ENCODE data around the gene SEMA3F. TPM values are rescaled to one million over a fixed set of nuclear protein-coding genes. Genes with fewer than 3 reads are reported as not detected.
A peak's percentile ranks its signal among the peaks of the same experiment; 100 is the strongest.
"Not testable (repeated sequence)": the region's sequence is repeated elsewhere in the genome, so short reads cannot be mapped to it uniquely, and the experiment has no call there.

SEMA3F gene
- total and polyA plus RNA-seq, 8 donors = 1.4 to 8.8 (median 4.9) TPM

DNA sequence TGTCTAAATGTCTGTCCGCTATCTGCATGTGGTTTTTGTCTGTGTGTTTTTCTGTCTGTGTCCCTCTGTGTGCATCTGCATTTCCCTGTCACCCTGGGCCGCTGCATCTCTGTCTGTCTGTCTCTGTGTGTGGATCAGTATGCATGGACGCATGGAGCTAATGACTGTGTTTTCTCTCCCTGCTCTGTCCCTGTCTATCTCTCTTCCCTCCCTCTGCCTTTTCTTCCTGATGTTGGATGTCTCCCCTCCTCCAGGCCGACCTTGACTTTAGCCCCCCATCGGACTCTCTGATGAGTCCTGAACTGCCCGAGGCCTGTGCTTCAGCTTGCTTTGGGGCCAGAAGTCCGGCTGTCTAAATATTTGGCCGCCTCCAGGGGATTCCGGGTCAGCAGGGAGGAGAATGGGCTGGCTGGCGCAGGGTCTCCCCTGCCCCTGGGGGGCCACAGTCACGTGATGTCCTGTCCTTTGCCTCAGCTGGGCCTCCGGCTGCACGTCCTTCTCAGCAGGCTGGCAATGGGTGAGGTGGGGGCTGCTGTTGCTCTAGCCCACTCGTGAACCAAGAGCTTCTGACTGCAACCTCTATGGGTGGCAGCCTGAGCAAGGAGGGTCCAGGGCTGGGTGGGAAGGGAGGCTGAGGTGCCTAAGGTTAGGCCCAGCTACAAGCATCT, 53.7 kb downstream of the SEMA3F start:
- Histone ChIP-seq H3K4me1 (peaks cover 34 to 42% (median 41%) of the 10 kb centered on the region in 3 donors), H3K27me3 (no peaks in the 10 kb centered on the region), H3K4me3 (no peak overlapping the region), H3K27ac (no peak overlapping the region), H3K9me3 (no peaks in the 10 kb centered on the region), H3K36me3 (no peaks in the 10 kb centered on the region)
- DNase-seq = peak in 1 of 6 donors; percentile 65
- ATAC-seq = no peak
- 64 to 70% methylated on average over 14 of the region's 14 CpGs for WGBS, 2 donors
- no peak for FAIRE-seq
- intact Hi-C loops (cut with DNase I) = no loop called here
- TF ChIP-seq CTCF (IDR thresholded peaks at IDR 0.05) = no peak

GRCh38 chr3:50210176-50210509, 55.0 kb downstream of the SEMA3F start:
- H3K4me3 ChIP-seq = no peak overlapping the region
- peaks cover 24 to 32% (median 30%) of the 10 kb centered on the region in 3 donors for H3K4me1 ChIP-seq
- no peak for FAIRE-seq
- intact Hi-C loops (cut with DNase I) = no loop called here
- TF ChIP-seq CTCF (IDR thresholded peaks at IDR 0.05) = no peak
- H3K9me3 ChIP-seq = no peaks in the 10 kb centered on the region
- H3K27me3 ChIP-seq = no peaks in the 10 kb centered on the region
- DNase-seq = no peak
- no peak for ATAC-seq
- H3K27ac ChIP-seq = peak overlapping the region; percentile 56 to 84 (median 78)
- H3K36me3 ChIP-seq = no peaks in the 10 kb centered on the region
- 58 to 64% methylated on average over 5 of the region's 5 CpGs for WGBS, 2 donors

- intact Hi-C loops (cut with DNase I) = no loop called here
- DNase-seq (peak in 4 of 6 donors; percentile 73 to 87 (median 80)), FAIRE-seq (no peak), ATAC-seq (peak; percentile 41 to 63 (median 53))
- Histone ChIP-seq H3K4me1 (peaks cover 24 to 32% (median 30%) of the 10 kb centered on the region in 3 donors), H3K27ac (peak overlapping the region; percentile 56 to 84 (median 78)), H3K9me3 (no peaks in the 10 kb centered on the region), H3K27me3 (no peaks in the 10 kb centered on the region), H3K36me3 (no peaks in the 10 kb centered on the region), H3K4me3 (no peak overlapping the region)
- WGBS, 2 donors = 26 to 29% methylated on average over 13 of the region's 13 CpGs
- TF ChIP-seq CTCF (IDR thresholded peaks at IDR 0.05) = no peak
Measured at GRCh38 chr3:50210510-50211367, 55.6 kb downstream of the SEMA3F start.

GRCh38 chr3:50211368-50211717, 56.2 kb downstream of the SEMA3F start:
- 64 to 67% methylated on average over 5 of the region's 5 CpGs for WGBS, 2 donors

GRCh38 chr3:50211930-50212329, 56.8 kb downstream of the SEMA3F start:
- no peaks in the 10 kb centered on the region for H3K27me3 ChIP-seq
- no peaks in the 10 kb centered on the region for H3K9me3 ChIP-seq
- no peak for ATAC-seq
- peak in 1 of 6 donors; percentile 42 for DNase-seq
- intact Hi-C loops (cut with DNase I) = no loop called here
- H3K4me3 ChIP-seq = no peak overlapping the region
- FAIRE-seq = no peak
- peak overlapping the region; percentile 56 to 84 (median 68) for H3K27ac ChIP-seq
- no peak for TF ChIP-seq CTCF (IDR thresholded peaks at IDR 0.05)
- peaks cover 24 to 32% (median 30%) of the 10 kb centered on the region in 3 donors for H3K4me1 ChIP-seq
- 55 to 71% methylated on average over 2 of the region's 2 CpGs for WGBS, 2 donors
- peaks cover 0 to under 1% (median 0%) of the 10 kb centered on the region in 3 donors for H3K36me3 ChIP-seq

More at GRCh38 chr3:50211368-50211717, 56.2 kb downstream of the SEMA3F start:
- H3K4me3 ChIP-seq; intact Hi-C loops (cut with DNase I); FAIRE-seq; H3K9me3 ChIP-seq; DNase-seq; H3K36me3 ChIP-seq; H3K27me3 ChIP-seq: not testable (repeated sequence)
- Histone ChIP-seq H3K4me1 (peaks cover 24 to 32% (median 30%) of the 10 kb centered on the region in 3 donors), H3K27ac (peak overlapping the region; percentile 56 to 84 (median 78))
- peak in 2 of 4 donors; percentile 6 to 7 for ATAC-seq
